WTC11 (cell line): ENCODE measurements around the gene RCBTB1. TPM values are rescaled to one million over a fixed set of nuclear protein-coding genes. Genes with fewer than 3 reads are reported as not detected.

Experiments used
- ATAC-seq: fragments of 200-7000 bp; cut with Tn5 transposase; 2 replicates; pipeline ENCODE4 v1.10.0; 2021; ENCODE audit warnings: mild to moderate bottlenecking, moderate library complexity
- CTCF ChIA-PET: fragments of 300-600 bp; sonication (Branson Sonifier 250); formaldehyde crosslinking; loops from one replicate; lab custom pipeline; 2021; ENCODE audit warnings: antibody characterized with exemption; lab: Charles Lee
- POLR2A ChIA-PET: fragments of 350-600 bp; sonication (Branson Sonifier 250); formaldehyde crosslinking; loops from one replicate; lab custom pipeline; 2021; ENCODE audit warnings: antibody characterized with exemption; lab: Charles Lee
- DNase-seq: peaks from one replicate; pipeline ENCODE4 v3.0.0; 2021; ENCODE audit warnings: low spot score
- H3K27ac Mint-ChIP-seq: 2 replicates; pipeline ENCODE4 v1.8.0; 2021; ENCODE audit warnings: mixed read lengths
- H3K27me3 Mint-ChIP-seq: 2 replicates; pipeline ENCODE4 v1.8.0; 2021; ENCODE audit warnings: low read depth, mild to moderate bottlenecking, moderate library complexity, mixed read lengths
- H3K36me3 Mint-ChIP-seq: 2 replicates; pipeline ENCODE4 v1.8.0; 2021; ENCODE audit warnings: mixed read lengths
- H3K4me1 Mint-ChIP-seq: 2 replicates; pipeline ENCODE4 v1.8.0; 2022; ENCODE audit warnings: mixed read lengths
- H3K4me3 Mint-ChIP-seq: 2 replicates; pipeline ENCODE4 v1.8.0; 2021; ENCODE audit warnings: mild to moderate bottlenecking, moderate library complexity, mixed read lengths
- H3K9me3 Mint-ChIP-seq: 2 replicates; pipeline ENCODE4 v1.8.0; 2021; ENCODE audit warnings: mixed read lengths
- CTCF ChIP-seq: fragments of 200-600 bp; IDR thresholded peaks from 2 replicates; pipeline ENCODE4 v1.8.0; 2022; ENCODE audit warnings: antibody characterized with exemption
- ELF4 ChIP-seq: sonication (generic); formaldehyde crosslinking; IDR thresholded peaks from 2 replicates; pipeline ENCODE4 v1.8.1; 2022; ENCODE audit warnings: low read depth, mild to moderate bottlenecking, moderate library complexity, missing genetic modification reagents
- ESRRA ChIP-seq: sonication (generic); formaldehyde crosslinking; IDR thresholded peaks from 2 replicates; pipeline ENCODE4 v1.8.1; 2022; ENCODE audit warnings: mild to moderate bottlenecking, missing genetic modification reagents, borderline replicate concordance
- ETV6 ChIP-seq: sonication (generic); formaldehyde crosslinking; IDR thresholded peaks from 2 replicates; pipeline ENCODE4 v1.8.1; 2022; ENCODE audit warnings: mild to moderate bottlenecking, missing genetic modification reagents
- GTF2I ChIP-seq: fragments of 250-450 bp; sonication (Bioruptor Pico); conservative IDR thresholded peaks from 2 replicates; pipeline ENCODE4 v1.4.0; 2021; ENCODE audit warnings: mild to moderate bottlenecking
- MYBL2 ChIP-seq: sonication (generic); formaldehyde crosslinking; IDR thresholded peaks from 2 replicates; pipeline ENCODE4 v1.8.1; 2023; ENCODE audit warnings: mild to moderate bottlenecking, moderate library complexity, missing genetic modification reagents
- NR1H2 ChIP-seq: sonication (generic); formaldehyde crosslinking; IDR thresholded peaks from 2 replicates; pipeline ENCODE4 v1.9.0; 2021; ENCODE audit warnings: mild to moderate bottlenecking, moderate library complexity, missing genetic modification reagents
- PREB ChIP-seq: sonication (generic); formaldehyde crosslinking; IDR thresholded peaks from 2 replicates; pipeline ENCODE4 v1.8.1; 2022; ENCODE audit warnings: mild to moderate bottlenecking, missing genetic modification reagents, moderate library complexity, borderline replicate concordance
- RELA ChIP-seq: sonication (generic); formaldehyde crosslinking; IDR thresholded peaks from 2 replicates; pipeline ENCODE4 v1.8.1; 2022; ENCODE audit warnings: missing genetic modification reagents, mild to moderate bottlenecking, borderline replicate concordance
- TCF7 ChIP-seq: sonication (generic); formaldehyde crosslinking; IDR thresholded peaks from 2 replicates; pipeline ENCODE4 v1.8.0; 2022; ENCODE audit warnings: mild to moderate bottlenecking, low read depth, missing genetic modification reagents, moderate library complexity
- TEAD1 ChIP-seq: sonication (generic); formaldehyde crosslinking; IDR thresholded peaks from 2 replicates; pipeline ENCODE4 v1.8.0; 2022; ENCODE audit warnings: mild to moderate bottlenecking, missing genetic modification reagents
- TEAD4 ChIP-seq: sonication (generic); formaldehyde crosslinking; IDR thresholded peaks from 2 replicates; pipeline ENCODE4 v1.8.0; 2022; ENCODE audit warnings: mild to moderate bottlenecking, missing genetic modification reagents
- ZNF121 ChIP-seq: sonication (generic); formaldehyde crosslinking; IDR thresholded peaks from 2 replicates; pipeline ENCODE4 v1.8.0; 2023; ENCODE audit warnings: missing genetic modification reagents
- ZNF138 ChIP-seq: sonication (generic); formaldehyde crosslinking; conservative IDR thresholded peaks from 2 replicates; pipeline ENCODE4 v1.8.1; 2022; ENCODE audit warnings: mild to moderate bottlenecking, moderate library complexity, missing genetic modification reagents
- ZNF281 ChIP-seq: sonication (generic); formaldehyde crosslinking; IDR thresholded peaks from 2 replicates; pipeline ENCODE4 v1.8.0; 2023; ENCODE audit warnings: mild to moderate bottlenecking, missing genetic modification reagents
- ZNF396 ChIP-seq: fragments of 250-450 bp; sonication (Bioruptor Pico); IDR thresholded peaks from 2 replicates; pipeline ENCODE4 v1.8.0; 2021; ENCODE audit warnings: mild to moderate bottlenecking, moderate library complexity, borderline replicate concordance
- ZNF512 ChIP-seq: sonication (generic); formaldehyde crosslinking; IDR thresholded peaks from 2 replicates; pipeline ENCODE4 v1.8.1; 2022; ENCODE audit warnings: missing genetic modification reagents, borderline replicate concordance
- ZNF532 ChIP-seq: fragments of 250-450 bp; sonication (Bioruptor Pico); IDR thresholded peaks from 2 replicates; pipeline ENCODE4 v1.9.0; 2021; ENCODE audit warnings: mild to moderate bottlenecking, borderline replicate concordance
- ZSCAN18 ChIP-seq: fragments of 250-450 bp; sonication (Bioruptor Pico); IDR thresholded peaks from 2 replicates; pipeline ENCODE4 v2.1.2; 2022; ENCODE audit warnings: mild to moderate bottlenecking, moderate library complexity
- total RNA-seq: library from RNA; stranded (reverse); gene quantifications from 3 replicates; pipeline ENCODE4 v1.2.3, GENCODE V29; 2021

RCBTB1 gene
- total RNA-seq, 1 experiment from 2014 or later, result 31.3 TPM

- peaks cover 11% of the 10 kb centered on the region for H3K9me3 Mint-ChIP-seq
These were observed 11.8 kb upstream of the RCBTB1 start for GRCh38 chr13:49597043-49597641.

GRCh38 chr13:49596221-49596620 is 10.9 kb upstream of the RCBTB1 start:
- ATAC-seq (no peak), DNase-seq (no peak)
- CTCF ChIA-PET, result no interaction called here
- Mint-ChIP-seq H3K4me1 (no peaks in the 10 kb centered on the region), H3K27me3 (no peaks in the 10 kb centered on the region), H3K27ac (no peak overlapping the region), H3K9me3 (peaks cover 16% of the 10 kb centered on the region), H3K4me3 (no peak overlapping the region), H3K36me3 (peaks cover 3% of the 10 kb centered on the region; the same call in 1 of the 2 replicates)
- POLR2A ChIA-PET, result no interaction called here
- TF ChIP-seq RELA (CRISPR knock-in tag), result no peak
- no peak for TF ChIP-seq ESRRA (CRISPR knock-in tag)
- no peak for TF ChIP-seq ZNF532
- no peak for TF ChIP-seq ZNF281

More at GRCh38 chr13:49597043-49597641, 11.8 kb upstream of the RCBTB1 start:
- no peak for TF ChIP-seq TCF7 (CRISPR knock-in tag)
- TF ChIP-seq ZNF121 (CRISPR knock-in tag), result no peak
- TF ChIP-seq TEAD1, result no peak
- TF ChIP-seq ZSCAN18 (CRISPR knock-in tag), result no peak
- TF ChIP-seq ZNF138 (CRISPR knock-in tag), result no peak
- no peak for TF ChIP-seq ZNF512 (CRISPR knock-in tag)
- no peak for TF ChIP-seq ELF4 (CRISPR knock-in tag)
- TF ChIP-seq GTF2I (CRISPR knock-in tag), result no peak
- TF ChIP-seq MYBL2 (CRISPR knock-in tag), result no peak
- TF ChIP-seq ZNF396 (CRISPR knock-in tag), result no peak
- TF ChIP-seq TEAD4 (CRISPR knock-in tag), result no peak
- TF ChIP-seq CTCF, result no peak
- no peak for TF ChIP-seq NR1H2 (CRISPR knock-in tag)
- no peak for TF ChIP-seq PREB (CRISPR knock-in tag)
- no peak for TF ChIP-seq ETV6
- DNase-seq, result no peak
- Mint-ChIP-seq H3K27me3 (no peaks in the 10 kb centered on the region), H3K27ac (no peak overlapping the region), H3K4me1 (no peaks in the 10 kb centered on the region), H3K4me3 (no peak overlapping the region), H3K36me3 (no peaks in the 10 kb centered on the region)
- CTCF ChIA-PET, result no interaction called here
- POLR2A ChIA-PET, result no interaction called here
- ATAC-seq, result no peak
